IMR-90 (cell line): ENCODE measurements around the gene SH3BGRL. TPM values are rescaled to one million over a fixed set of nuclear protein-coding genes. Genes with fewer than 3 reads are reported as not detected.

Experiments used
- ATAC-seq: fragments of 200-7000 bp; cut with Tn5 transposase; 2 replicates; pipeline ENCODE4 v1.9.1; 2020; ENCODE audit warnings: low read depth, mild to moderate bottlenecking, moderate library complexity
- BruUV-seq: library from RNA; stranded (reverse); fragments of 400-500 nt; replicated peaks from 2 replicates; lab custom pipeline; 2021; lab: Mats Ljungman, UMichigan
- CTCF ChIA-PET: fragments of 300-600 bp; formaldehyde crosslinking; extraction: SDS; loops from one replicate; lab custom pipeline; 2021; ENCODE audit warnings: antibody characterized with exemption; lab: Yijun Ruan, JAX
- POLR2A ChIA-PET: fragments of 300-600 bp; sonication (Branson Sonifier 250); formaldehyde crosslinking; loops from one replicate; lab custom pipeline; 2022; ENCODE audit warnings: antibody characterized with exemption; ENCODE audit not compliant: unreplicated experiment; lab: Charles Lee
- DNase-seq: peaks from one replicate; pipeline ENCODE4 v3.0.0; 2013
- H2AFZ ChIP-seq: replicated peaks from 2 replicates; pipeline ENCODE3; 2013; ENCODE audit warnings: low read length, mild to moderate bottlenecking; ENCODE audit not compliant: poor library complexity
- H2AK5ac ChIP-seq: 2 replicates; pipeline ENCODE4 v1.6.1; 2013; ENCODE audit warnings: low read depth, low read length, inconsistent platforms
- H2AK9ac ChIP-seq: replicated peaks from 2 replicates; pipeline ENCODE3; 2013; ENCODE audit warnings: mild to moderate bottlenecking, low read depth, low read length, moderate library complexity; ENCODE audit not compliant: poor library complexity
- H2BK120ac ChIP-seq: 2 replicates; pipeline ENCODE4 v1.6.1; 2013; ENCODE audit warnings: low read depth, low read length, inconsistent platforms
- H2BK15ac ChIP-seq: 3 replicates; pipeline ENCODE4 v1.6.1; 2013; ENCODE audit warnings: low read depth, low read length, inconsistent platforms
- H2BK20ac ChIP-seq: 2 replicates; pipeline ENCODE4 v1.6.1; 2013; ENCODE audit warnings: low read depth, mild to moderate bottlenecking, inconsistent platforms, low read length, moderate library complexity
- H2BK5ac ChIP-seq: 2 replicates; pipeline ENCODE4 v1.6.1; 2013; ENCODE audit warnings: mild to moderate bottlenecking, low read depth, low read length, inconsistent platforms; ENCODE audit not compliant: poor library complexity, severe bottlenecking
- H3K14ac ChIP-seq: replicated peaks from 2 replicates; pipeline ENCODE4 v1.6.1; 2013; ENCODE audit warnings: low read depth, low read length, inconsistent platforms
- H3K18ac ChIP-seq: 2 replicates; pipeline ENCODE4 v1.6.1; 2013; ENCODE audit warnings: low read depth, low read length, control low read depth
- H3K23ac ChIP-seq: 2 replicates; pipeline ENCODE4 v1.6.1; 2013; ENCODE audit warnings: low read depth, low read length, inconsistent platforms
- H3K27ac ChIP-seq: 2 replicates; pipeline ENCODE4 v1.5.1; 2013; ENCODE audit warnings: mild to moderate bottlenecking, control low read depth, low read length; ENCODE audit not compliant: insufficient read depth
- H3K27me3 ChIP-seq: 2 replicates; pipeline ENCODE4 v1.6.1; 2013; ENCODE audit warnings: low read length; ENCODE audit not compliant: control insufficient read depth, insufficient read depth
- H3K36me3 ChIP-seq: 2 replicates; pipeline ENCODE4 v1.6.1; 2013; ENCODE audit warnings: low read length, mixed read lengths; ENCODE audit not compliant: control insufficient read depth, insufficient read depth
- H3K4ac ChIP-seq: 2 replicates; pipeline ENCODE4 v1.6.1; 2013; ENCODE audit warnings: low read depth, low read length, inconsistent platforms
- H3K4me1 ChIP-seq: 2 replicates; pipeline ENCODE4 v1.6.1; 2013; ENCODE audit warnings: low read length, mixed read lengths; ENCODE audit not compliant: control insufficient read depth, insufficient read depth
- H3K4me2 ChIP-seq: 2 replicates; pipeline ENCODE4 v1.6.1; 2013; ENCODE audit warnings: low read depth, mild to moderate bottlenecking, control low read depth, low read length, moderate library complexity
- H3K4me3 ChIP-seq: 2 replicates; pipeline ENCODE4 v1.5.1; 2013; ENCODE audit warnings: low read depth, mild to moderate bottlenecking, control low read depth, low read length, moderate library complexity; ENCODE audit not compliant: insufficient read depth
- H3K56ac ChIP-seq: 2 replicates; pipeline ENCODE4 v1.6.1; 2013; ENCODE audit warnings: low read length, inconsistent platforms; ENCODE audit not compliant: insufficient read depth; ENCODE audit errors: extremely low read depth
- H3K79me1 ChIP-seq, 2 experiments: 2 replicates each; pipeline ENCODE4 v1.6.1; 2013; ENCODE audit warnings: low read length in 2 of 2, inconsistent platforms in 1 of 2, low read depth in 1 of 2
- H3K9ac ChIP-seq: 2 replicates; pipeline ENCODE4 v1.6.1; 2013; ENCODE audit warnings: low read depth, low read length, control low read depth
- H3K9me1 ChIP-seq: 2 replicates; pipeline ENCODE4 v1.6.1; 2013; ENCODE audit warnings: low read length, inconsistent platforms; ENCODE audit not compliant: insufficient read depth
- H3K9me3 ChIP-seq: 2 replicates; pipeline ENCODE4 v1.6.1; 2013; ENCODE audit warnings: low read length; ENCODE audit not compliant: control insufficient read depth, insufficient read depth
- H4K20me1 ChIP-seq: 2 replicates; pipeline ENCODE4 v1.6.1; 2013; ENCODE audit warnings: low read length, inconsistent platforms; ENCODE audit not compliant: insufficient read depth
- H4K5ac ChIP-seq: 2 replicates; pipeline ENCODE4 v1.6.1; 2013; ENCODE audit warnings: mild to moderate bottlenecking, low read depth, low read length, control low read depth
- H4K8ac ChIP-seq, 2 experiments: 2 replicates each; pipeline ENCODE4 v1.6.1; 2013; ENCODE audit warnings: low read depth in 2 of 2, low read length in 2 of 2, control low read depth in 1 of 2, inconsistent platforms in 1 of 2
- H4K91ac ChIP-seq: 2 replicates; pipeline ENCODE4 v1.6.1; 2013; ENCODE audit warnings: low read depth, low read length, inconsistent platforms; ENCODE audit not compliant: insufficient read depth
- BHLHE40 ChIP-seq: fragments of 150-350 bp; IDR thresholded peaks from 2 replicates; pipeline ENCODE4 v1.6.1; 2016; ENCODE audit warnings: mild to moderate bottlenecking, low read depth, low read length
- CEBPB ChIP-seq: IDR thresholded peaks from 2 replicates; pipeline ENCODE4 v1.6.1; 2012; ENCODE audit warnings: low read depth, low read length, improper control_type of control experiment
- CHD1 ChIP-seq: IDR thresholded peaks from 2 replicates; pipeline ENCODE4 v1.6.1; 2012; ENCODE audit warnings: low read depth, low read length, improper control_type of control experiment
- MAZ ChIP-seq: IDR thresholded peaks from 2 replicates; pipeline ENCODE4 v1.6.1; 2012; ENCODE audit warnings: low read depth, mild to moderate bottlenecking, low read length, improper control_type of control experiment, moderate library complexity, borderline replicate concordance
- NFE2L2 ChIP-seq: fragments of 150-350 bp; IDR thresholded peaks from 2 replicates; pipeline ENCODE4 v1.6.1; 2016; ENCODE audit warnings: low read depth, mild to moderate bottlenecking, low read length
- SMC3 ChIP-seq: fragments of 150-350 bp; IDR thresholded peaks from 2 replicates; pipeline ENCODE4 v1.6.1; 2016; ENCODE audit warnings: low read depth, mild to moderate bottlenecking, antibody characterized with exemption, low read length, moderate library complexity
- WGBS, 2 experiments: methylation state at CpG; one replicate each; pipeline versions ENCODE4 v1.1.5 to v1.1.7; 2013; ENCODE audit warnings: missing lambda C conversion rate in 2 of 2; ENCODE audit not compliant: insufficient read length in 1 of 2; ENCODE audit errors: extremely low coverage in 2 of 2; 5-methylcytosine and 5-hydroxymethylcytosine counted together
- dilution Hi-C: fragments of 300-500 bp; cut with HindIII; formaldehyde crosslinking; loops from one replicate; pipeline ENCODE4 v1.14.3; 2018; ENCODE audit warnings: low sequenced_read_pairs; ENCODE audit not compliant: unreplicated experiment
- in situ Hi-C: fragments of 300-500 bp; cut with MboI; formaldehyde crosslinking; loops from 3 replicates; pipeline ENCODE4 v1.14.3; 2019; ENCODE audit warnings: low sequenced_read_pairs, inconsistent platforms, mixed read lengths
- intact Hi-C: fragments of 100-400 bp; cut with micrococcal nuclease; formaldehyde crosslinking; loops from 2 replicates; pipeline ENCODE4 v1.10.0; 2022
- polyA plus RNA-seq, 3 experiments: library from polyadenylated mRNA; depleted of rRNA; stranded (reverse); fragments of >200 nt; gene quantifications; 2 replicates each; pipeline ENCODE4 v1.2.3, GENCODE V29; 2012; ENCODE audit warnings: low replicate concordance in 1 of 3
- total RNA-seq: library from RNA; depleted of rRNA; stranded (reverse); fragments of >200 nt; gene quantifications from 2 replicates; pipeline ENCODE4 v1.2.3, GENCODE V29; 2012

The SH3BGRL gene
- total and polyA plus RNA-seq, 2 of the 4 experiments (the other 2 are of a cell fraction) = 50.7 to 110 TPM

DNA sequence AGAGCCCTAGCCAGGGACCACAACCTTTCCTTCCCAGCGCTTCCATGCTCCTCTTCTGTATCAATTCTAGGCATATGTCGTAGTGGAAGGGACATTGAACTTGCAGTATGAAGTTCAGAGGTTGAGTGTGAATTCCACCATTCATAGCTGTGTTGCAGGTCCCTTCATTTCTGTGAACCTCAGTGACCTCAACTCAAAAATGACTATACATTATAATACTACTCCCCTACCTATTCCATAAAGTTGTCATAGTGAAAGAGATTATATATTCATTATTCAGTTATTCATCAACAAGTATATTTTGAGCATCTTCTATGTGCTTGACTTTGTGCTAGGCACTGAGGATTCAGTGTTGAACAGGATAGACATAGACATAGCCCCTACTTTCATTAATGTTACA, 28.0 kb downstream of the SH3BGRL start:
- no TSS peak for BruUV-seq
- Histone ChIP-seq H3K4me1 (no peaks in the 10 kb centered on the region), H3K27me3 (no peaks in the 10 kb centered on the region), H2AK5ac (no peak overlapping the region), H3K23ac (no peak overlapping the region), H2BK120ac (no peak overlapping the region), H3K56ac (no peak overlapping the region), H4K5ac (no peak overlapping the region), H3K9me3 (no peaks in the 10 kb centered on the region), H2BK20ac (no peak overlapping the region), H4K20me1 (no peaks in the 10 kb centered on the region; the same call in 1 of the 2 replicates), H3K4me2 (no peak overlapping the region), H3K4ac (no peak overlapping the region), H2BK5ac (no peak overlapping the region), H3K4me3 (no peak overlapping the region), H2AK9ac (no peak overlapping the region), H4K91ac (no peak overlapping the region), H2AFZ (no peak overlapping the region), H3K79me1 (peaks cover 0 to 7% of the 10 kb centered on the region in 2 experiments; a peak in 1 of 4 replicates), H4K8ac (no peak overlapping the region), H3K36me3 (no peaks in the 10 kb centered on the region), H3K9ac (no peak overlapping the region), H3K9me1 (no peaks in the 10 kb centered on the region; the same call in 1 of the 2 replicates), H3K18ac (no peak overlapping the region), H3K27ac (no peak overlapping the region), H2BK15ac (no peak overlapping the region), H3K14ac (no peak overlapping the region)
- dilution Hi-C loops = no loop called here
- POLR2A ChIA-PET = no interaction called here
- DNase-seq = no peak
- CTCF ChIA-PET = no interaction called here
- intact Hi-C loops = no loop called here
- no peak for ATAC-seq
- TF ChIP-seq CHD1 = no peak
- no peak for TF ChIP-seq NFE2L2
- TF ChIP-seq MAZ = no peak
- TF ChIP-seq BHLHE40 = no peak
- no peak for TF ChIP-seq SMC3
- TF ChIP-seq CEBPB = no peak
- WGBS, 2 experiments = no CpG with 5 or more reads among the region's 2 CpGs
- in situ Hi-C loops = no loop called here
